Astrocyte (in vitro differentiated cells and primary cell): ENCODE measurements around the gene CDH13.

ENCODE experiments used
- CTCF ChIP-seq: IDR thresholded peaks from 2 replicates; pipeline ENCODE4 v1.5.1; 2011; ENCODE audit warnings: low read depth, mild to moderate bottlenecking, inconsistent platforms, low read length, moderate library complexity; ENCODE audit not compliant: insufficient read depth
- EZH2 ChIP-seq: IDR thresholded peaks from 2 replicates; pipeline ENCODE4 v1.6.1; 2012; ENCODE audit warnings: mild to moderate bottlenecking, low read length, inconsistent platforms; ENCODE audit not compliant: insufficient read depth

- no peak for TF ChIP-seq CTCF
- TF ChIP-seq EZH2 = no peak
These were observed 560.6 kb downstream of the CDH13 start for GRCh38 chr16:83187405-83187804.
